ENCODE results near the gene CRPPA. TPM values are rescaled to one million over a fixed set of nuclear protein-coding genes. Genes with fewer than 3 reads are reported as not detected.

CRPPA gene
- total RNA-seq, 1 donor from 2014 or later = 1.5 TPM

GRCh38 chr7:16431646-16432424, 10.5 kb upstream of the CRPPA start:
- H3K27me3 Mint-ChIP-seq = peaks cover 4% of the 10 kb centered on the region
- H3K9me3 Mint-ChIP-seq = no peaks in the 10 kb centered on the region
- no peak overlapping the region for H3K27ac Mint-ChIP-seq
- TF ChIP-seq CTCF (IDR thresholded peaks at IDR 0.05) = no peak
- H3K36me3 Mint-ChIP-seq (ENCODE audit: low read depth) = no peaks in the 10 kb centered on the region
- DNase-seq = no peak
- intact Hi-C loops (cut with micrococcal nuclease) = loop anchor here (1.0 kb wide), 2 partner anchors 133 to 486 kb away; no protein-coding TSS in a partner anchor
- H3K4me3 Mint-ChIP-seq = no peak overlapping the region
- POLR2A ChIA-PET = interaction anchor here (0.5 kb wide), 1 partner anchor 18 kb away, joined by 3 read pairs; no protein-coding TSS in a partner anchor
- peak; percentile 56 for ATAC-seq (ENCODE audit: low read depth)
- no peaks in the 10 kb centered on the region for H3K4me1 Mint-ChIP-seq
- CTCF ChIA-PET = interaction anchor here (1.9 to 7.6 kb wide), 3 partner anchors 10 to 486 kb away, joined by 6 to 62 read pairs (median 7); no protein-coding TSS in a partner anchor

- DNase-seq (no peak), ATAC-seq (ENCODE audit: low read depth) (no peak)
- H3K9me3 Mint-ChIP-seq = no peaks in the 10 kb centered on the region
- no peaks in the 10 kb centered on the region for H3K4me1 Mint-ChIP-seq
- no peak overlapping the region for H3K27ac Mint-ChIP-seq
- H3K4me3 Mint-ChIP-seq = no peak overlapping the region
- H3K27me3 Mint-ChIP-seq = peaks cover 4% of the 10 kb centered on the region
- POLR2A ChIA-PET = no interaction called here
- intact Hi-C loops (cut with micrococcal nuclease) = no loop called here
- TF ChIP-seq CTCF (IDR thresholded peaks at IDR 0.05) = no peak
- CTCF ChIA-PET = interaction anchor here (7.6 kb wide), 1 partner anchor 135 kb away, joined by 62 read pairs; no protein-coding TSS in a partner anchor
- H3K36me3 Mint-ChIP-seq (ENCODE audit: low read depth) = no peaks in the 10 kb centered on the region
Measured at GRCh38 chr7:16430133-16430532, 8.8 kb upstream of the CRPPA start.

- Mint-ChIP-seq H3K4me1 (no peaks in the 10 kb centered on the region), H3K4me3 (no peak overlapping the region), H3K36me3 (ENCODE audit: low read depth) (no peaks in the 10 kb centered on the region), H3K27ac (no peak overlapping the region), H3K27me3 (peaks cover 4% of the 10 kb centered on the region), H3K9me3 (no peaks in the 10 kb centered on the region)
- CTCF ChIA-PET = no interaction called here
- ATAC-seq (ENCODE audit: low read depth) (no peak), DNase-seq (no peak)
- intact Hi-C loops (cut with micrococcal nuclease) = loop anchor here (10.0 kb wide), 1 partner anchor 354 kb away; no protein-coding TSS in a partner anchor
- POLR2A ChIA-PET = interaction anchor here (0.8 kb wide), 1 partner anchor 8 kb away, joined by 3 read pairs; no protein-coding TSS in a partner anchor
- no peak for TF ChIP-seq CTCF (IDR thresholded peaks at IDR 0.05)
Measured at GRCh38 chr7:16428672-16429071, 7.3 kb upstream of the CRPPA start.

- TF ChIP-seq CTCF (IDR thresholded peaks at IDR 0.05) = no peak
- intact Hi-C loops (cut with micrococcal nuclease) = loop anchor here (10.0 kb wide), 1 partner anchor 353 kb away; no protein-coding TSS in a partner anchor
- DNase-seq = no peak
- no peaks in the 10 kb centered on the region for H3K36me3 Mint-ChIP-seq (ENCODE audit: low read depth)
- ChIA-PET POLR2A (no interaction called here), CTCF (interaction anchor here (1.1 kb wide), 1 partner anchor 138 kb away, joined by 3 read pairs; no protein-coding TSS in a partner anchor)
- H3K4me1 Mint-ChIP-seq = no peaks in the 10 kb centered on the region
- no peak overlapping the region for H3K27ac Mint-ChIP-seq
- peaks cover 4% of the 10 kb centered on the region for H3K27me3 Mint-ChIP-seq
- no peak overlapping the region for H3K4me3 Mint-ChIP-seq
- ATAC-seq (ENCODE audit: low read depth) = no peak
- no peaks in the 10 kb centered on the region for H3K9me3 Mint-ChIP-seq
Measured at GRCh38 chr7:16428182-16428581, 6.8 kb upstream of the CRPPA start.

GRCh38 chr7:16423761-16424160, 2.4 kb upstream of the CRPPA start:
- H3K9me3 Mint-ChIP-seq = no peaks in the 10 kb centered on the region
- H3K4me3 Mint-ChIP-seq = no peak overlapping the region
- no peaks in the 10 kb centered on the region for H3K27me3 Mint-ChIP-seq
- no peak for TF ChIP-seq CTCF (IDR thresholded peaks at IDR 0.05)
- no peaks in the 10 kb centered on the region for H3K36me3 Mint-ChIP-seq (ENCODE audit: low read depth)
- no peak overlapping the region for H3K27ac Mint-ChIP-seq
- DNase-seq = no peak
- ChIA-PET CTCF (interaction anchor here (1.4 kb wide), 1 partner anchor 141 kb away, joined by 4 read pairs; no protein-coding TSS in a partner anchor), POLR2A (interaction anchor here (0.7 kb wide), 1 partner anchor 19 kb away, joined by 3 read pairs; no protein-coding TSS in a partner anchor)
- peaks cover 14% of the 10 kb centered on the region for H3K4me1 Mint-ChIP-seq
- intact Hi-C loops (cut with micrococcal nuclease) = loop anchor here (10.0 kb wide), 1 partner anchor 349 kb away; no protein-coding TSS in a partner anchor
- ATAC-seq (ENCODE audit: low read depth) = no peak

Data from activated B cell treated with CpG ODN at 0.5 μM for 24 hours (primary cell).